Hair follicle dermal papilla cell (primary cell): ENCODE data around the gene MFAP2. TPM values are rescaled to one million over a fixed set of nuclear protein-coding genes. Genes with fewer than 3 reads are reported as not detected.

ENCODE experiments used
- total RNA-seq: library from RNA; depleted of rRNA; stranded (reverse); fragments of >200 nt; gene quantifications from 2 replicates; pipeline ENCODE4 v1.2.3, GENCODE V29; 2012

Gene MFAP2, protein sequence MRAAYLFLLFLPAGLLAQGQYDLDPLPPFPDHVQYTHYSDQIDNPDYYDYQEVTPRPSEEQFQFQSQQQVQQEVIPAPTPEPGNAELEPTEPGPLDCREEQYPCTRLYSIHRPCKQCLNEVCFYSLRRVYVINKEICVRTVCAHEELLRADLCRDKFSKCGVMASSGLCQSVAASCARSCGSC
- 88.9 and 99.1 TPM in 2 replicates for total RNA-seq

GRCh38 chr1:16980473-16981268 lies at the start of gene MFAP2:
TSS of gene MFAP2 (minus strand) at chr1:16980620. CDS start at chr1:16978273, 2,347 bp downstream.

DNA sequence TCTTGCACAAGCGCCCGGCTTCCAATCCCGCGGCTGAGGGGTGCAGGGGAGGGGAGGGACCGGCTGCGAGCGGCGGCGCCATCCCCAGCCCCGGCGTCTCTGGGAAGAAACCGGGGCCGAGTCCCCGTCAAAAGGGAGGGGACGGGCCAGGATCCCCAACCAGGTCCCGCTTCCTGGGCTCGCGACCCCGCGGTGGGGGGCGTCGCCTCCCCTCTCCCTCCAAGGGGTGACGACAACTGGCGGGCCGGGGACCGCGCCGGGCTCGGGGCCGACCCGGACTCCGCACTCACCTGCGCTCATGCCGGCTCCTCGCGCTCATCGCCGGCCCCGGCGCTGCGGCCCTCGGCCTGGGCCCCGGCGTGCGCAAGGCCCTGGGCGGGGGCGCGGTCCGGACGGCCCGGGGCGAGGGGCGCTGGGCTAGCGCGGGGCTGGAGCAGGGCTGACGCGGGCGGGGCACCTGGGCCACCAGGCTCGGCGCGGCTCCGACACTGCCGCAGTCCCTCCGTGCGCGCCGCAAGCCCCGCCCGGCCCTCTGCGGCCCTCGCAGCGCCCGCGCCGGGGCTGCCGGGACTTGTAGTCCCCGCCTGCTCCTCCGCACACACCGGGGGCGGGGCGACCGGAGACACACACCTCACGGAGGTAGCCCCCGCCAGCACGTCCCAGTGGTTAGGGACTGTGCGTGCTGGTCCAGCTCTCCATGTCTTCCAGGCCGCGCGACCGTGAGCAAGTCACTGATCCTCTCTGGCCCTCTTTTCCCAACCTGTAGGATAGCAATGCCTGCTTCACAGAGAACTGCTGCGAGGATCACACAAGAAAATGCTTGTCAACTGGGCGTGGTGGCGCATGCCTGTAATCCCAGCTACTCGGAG lies 31.3 kb upstream of the MFAP2 start, which contains the start of gene ATP13A2:
Gene ATP13A2 (minus strand): TSS at position 490 of the 869 bp plus-strand sequence. CDS start 190 bp downstream, at position 300.

Other genes with a start within 250 kb of the MFAP2 start
- under 0.01 TPM in 2 replicates for gene RNU1-4, start 240.1 kb downstream of the MFAP2 start, total RNA-seq
- gene RNU1-2, start 84.6 kb downstream of the MFAP2 start, total RNA-seq, result under 0.01 TPM in 2 replicates
- gene CROCC, start 58.7 kb downstream of the MFAP2 start, total RNA-seq, result 17.1 and 29.4 TPM in 2 replicates
- 19.6 and 28.2 TPM in 2 replicates for gene ATP13A2, start 31.3 kb upstream of the MFAP2 start, total RNA-seq
- 55.7 and 71.8 TPM in 2 replicates for gene SDHB, start 73.4 kb upstream of the MFAP2 start, total RNA-seq
- 0.32 and 1.2 TPM in 2 replicates for gene PADI2, start 138.8 kb upstream of the MFAP2 start, total RNA-seq
- under 0.01 and 0.12 TPM in 2 replicates for gene PADI1, start 224.5 kb upstream of the MFAP2 start, total RNA-seq